Transverse colon (tissue), 4 donors: ENCODE results near the gene DPH6.

ENCODE experiments used
- CTCF ChIP-seq, 5 experiments: fragments of 200-600 bp in 3 of 5; fragments of 450-650 bp in 2 of 5; sonication (generic) in 3 of 5; IDR thresholded peaks; 1 replicate in 2 of 5; 2 replicates in 3 of 5; pipeline ENCODE4 v1.5.1; 2016 to 2017; ENCODE audit warnings: antibody characterized with exemption in 5 of 5, inconsistent platforms in 3 of 5, mild to moderate bottlenecking in 2 of 5, moderate library complexity in 1 of 5
- POLR2AphosphoS5 ChIP-seq, 3 donors: sonication (generic); formaldehyde crosslinking; IDR thresholded peaks; one replicate each; pipeline ENCODE4 v1.6.1; 2016; ENCODE audit warnings: antibody characterized with exemption in 3 of 3

- TF ChIP-seq CTCF (IDR thresholded peaks at IDR 0.05) (no peak), POLR2AphosphoS5 (IDR thresholded peaks at IDR 0.05) (no peak)
These were observed 118.5 kb downstream of the DPH6 start for GRCh38 chr15:35427496-35427895.
